Mammary epithelial cell (primary cell): ENCODE results near the gene SHISA9.

Experiments
- EZH2 ChIP-seq: IDR thresholded peaks from 2 replicates; pipeline ENCODE4 v1.6.1; 2012; ENCODE audit warnings: low read length, inconsistent platforms, borderline replicate concordance
- TF ChIP-seq, protein P1 (sequence below), 2 donors: IDR thresholded peaks in 1 of 2; conservative IDR thresholded peaks in 1 of 2; 2 replicates each; pipeline ENCODE4 v1.5.1; 2011 to 2012; ENCODE audit warnings: inconsistent platforms in 2 of 2, low read length in 2 of 2, mild to moderate bottlenecking in 2 of 2, control low read depth in 1 of 2, low read depth in 1 of 2; ENCODE audit not compliant: insufficient read depth in 1 of 2; ENCODE audit errors: extremely low read depth in 1 of 2

DNA sequence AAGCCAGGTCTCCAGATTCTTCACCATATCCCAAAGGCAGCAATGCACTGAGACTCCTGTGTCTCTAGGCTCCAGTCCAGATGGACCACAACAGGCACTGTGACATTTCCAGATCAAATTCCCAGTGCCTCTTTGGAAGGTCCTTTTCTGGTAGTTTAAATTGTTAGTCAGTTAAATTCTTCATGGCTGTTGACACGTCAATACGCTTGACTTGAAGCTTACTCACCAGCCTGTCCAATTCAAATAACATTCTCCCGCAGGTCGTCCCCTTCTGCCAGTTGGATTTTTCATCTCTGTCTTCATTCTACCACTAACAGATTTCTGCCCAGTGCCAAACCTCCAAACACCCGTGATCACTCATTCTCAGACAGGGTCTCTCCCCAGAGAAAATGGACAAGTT, 86.7 kb downstream of the SHISA9 start:
- TF ChIP-seq, protein P1, sequence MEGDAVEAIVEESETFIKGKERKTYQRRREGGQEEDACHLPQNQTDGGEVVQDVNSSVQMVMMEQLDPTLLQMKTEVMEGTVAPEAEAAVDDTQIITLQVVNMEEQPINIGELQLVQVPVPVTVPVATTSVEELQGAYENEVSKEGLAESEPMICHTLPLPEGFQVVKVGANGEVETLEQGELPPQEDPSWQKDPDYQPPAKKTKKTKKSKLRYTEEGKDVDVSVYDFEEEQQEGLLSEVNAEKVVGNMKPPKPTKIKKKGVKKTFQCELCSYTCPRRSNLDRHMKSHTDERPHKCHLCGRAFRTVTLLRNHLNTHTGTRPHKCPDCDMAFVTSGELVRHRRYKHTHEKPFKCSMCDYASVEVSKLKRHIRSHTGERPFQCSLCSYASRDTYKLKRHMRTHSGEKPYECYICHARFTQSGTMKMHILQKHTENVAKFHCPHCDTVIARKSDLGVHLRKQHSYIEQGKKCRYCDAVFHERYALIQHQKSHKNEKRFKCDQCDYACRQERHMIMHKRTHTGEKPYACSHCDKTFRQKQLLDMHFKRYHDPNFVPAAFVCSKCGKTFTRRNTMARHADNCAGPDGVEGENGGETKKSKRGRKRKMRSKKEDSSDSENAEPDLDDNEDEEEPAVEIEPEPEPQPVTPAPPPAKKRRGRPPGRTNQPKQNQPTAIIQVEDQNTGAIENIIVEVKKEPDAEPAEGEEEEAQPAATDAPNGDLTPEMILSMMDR (conservative IDR thresholded peaks at IDR 0.05 in 1 of 2, IDR thresholded peaks at IDR 0.05 in 1 of 2; ENCODE audit: extremely low read depth in 1 of 2, insufficient read depth in 1 of 2, low read depth in 1 of 2, low read length in 2 of 2) = no peak
- no peak for TF ChIP-seq EZH2
